ACC112 (cell line): ENCODE results near the gene UBL4B.

Experiments
- H2AFZ ChIP-seq: fragments of 200-600 bp; sonication (generic); one replicate; pipeline ENCODE4 v1.6.0; 2017; ENCODE audit warnings: antibody characterized with exemption, low read length; ENCODE audit not compliant: unreplicated experiment
- H3K27ac ChIP-seq: fragments of 200-600 bp; sonication (generic); 2 replicates; pipeline ENCODE4 v1.5.1; 2014; ENCODE audit warnings: low read depth, mild to moderate bottlenecking, antibody characterized with exemption, low read length, moderate library complexity
- H3K27me3 ChIP-seq: fragments of 200-600 bp; sonication (generic); 2 replicates; pipeline ENCODE4 v1.6.1; 2014; ENCODE audit warnings: mild to moderate bottlenecking, antibody characterized with exemption, low read length, moderate library complexity, mixed read lengths; ENCODE audit not compliant: insufficient read depth
- H3K36me3 ChIP-seq: fragments of 200-600 bp; sonication (generic); 2 replicates; pipeline ENCODE4 v1.6.1; 2016; ENCODE audit warnings: mild to moderate bottlenecking, antibody characterized with exemption, low read length, moderate library complexity, mixed read lengths; ENCODE audit not compliant: insufficient read depth
- H3K4me1 ChIP-seq: fragments of 200-600 bp; sonication (generic); one replicate; pipeline ENCODE4 v1.6.1; 2016; ENCODE audit warnings: low read length, mixed read lengths; ENCODE audit not compliant: insufficient read depth, unreplicated experiment, control insufficient read depth
- H3K4me3 ChIP-seq: fragments of 200-600 bp; sonication (generic); 2 replicates; pipeline ENCODE4 v1.5.1; 2014; ENCODE audit warnings: mild to moderate bottlenecking, low read depth, low read length
- H3K79me2 ChIP-seq: fragments of 200-600 bp; sonication (generic); one replicate; pipeline ENCODE4 v1.6.0; 2016; ENCODE audit warnings: low read length; ENCODE audit not compliant: control insufficient read depth, unreplicated experiment, insufficient read depth

The UBL4B gene

GRCh38 chr1:110112143-110112542 lies at the start of gene UBL4B:
Gene UBL4B (plus strand): TSS chr1:110112443. CDS start chr1:110112535, 92 bp downstream.
- Histone ChIP-seq H3K27me3 (peaks cover 13% of the 10 kb centered on the region), H3K36me3 (no peaks in the 10 kb centered on the region), H3K27ac (no peak within 1 kb of the TSS), H2AFZ (no peak within 1 kb of the TSS), H3K79me2 (no peaks in the 10 kb centered on the region), H3K4me1 (peaks cover 6% of the 10 kb centered on the region), H3K4me3 (no peak within 1 kb of the TSS)

GRCh38 chr1:110062612-110063011 lies 49.6 kb upstream of the UBL4B start:
- Histone ChIP-seq H3K4me3 (no peak overlapping the region), H3K79me2 (no peaks in the 10 kb centered on the region), H3K4me1 (peaks cover 9% of the 10 kb centered on the region), H3K36me3 (peaks cover 1% of the 10 kb centered on the region; the same call in 1 of the 2 replicates), H2AFZ (no peak overlapping the region), H3K27me3 (peaks cover 3% of the 10 kb centered on the region; the same call in 1 of the 2 replicates), H3K27ac (no peak overlapping the region)

GRCh38 chr1:110063781-110064180 lies 48.5 kb upstream of the UBL4B start:
- H3K4me1 ChIP-seq = no peaks in the 10 kb centered on the region
- peaks cover 13% of the 10 kb centered on the region for H3K27me3 ChIP-seq
- no peaks in the 10 kb centered on the region for H3K79me2 ChIP-seq
- no peak overlapping the region for H3K27ac ChIP-seq
- H3K36me3 ChIP-seq = no peaks in the 10 kb centered on the region
- no peak overlapping the region for H3K4me3 ChIP-seq
- H2AFZ ChIP-seq = no peak overlapping the region

GRCh38 chr1:110064576-110065337 lies 47.5 kb upstream of the UBL4B start:
- Histone ChIP-seq H3K79me2 (no peaks in the 10 kb centered on the region), H2AFZ (no peak overlapping the region), H3K4me1 (no peaks in the 10 kb centered on the region), H3K36me3 (no peaks in the 10 kb centered on the region), H3K4me3 (no peak overlapping the region), H3K27me3 (peaks cover 23% of the 10 kb centered on the region), H3K27ac (no peak overlapping the region)

- Histone ChIP-seq H2AFZ (no peak overlapping the region), H3K36me3 (no peaks in the 10 kb centered on the region), H3K4me3 (no peak overlapping the region), H3K27me3 (peaks cover 30% of the 10 kb centered on the region), H3K4me1 (no peaks in the 10 kb centered on the region), H3K79me2 (no peaks in the 10 kb centered on the region), H3K27ac (no peak overlapping the region)
Observed at GRCh38 chr1:110065841-110066240, 46.4 kb upstream of the UBL4B start.

- Histone ChIP-seq H3K4me3 (no peak overlapping the region), H3K27me3 (peaks cover 46% of the 10 kb centered on the region)
Observed at GRCh38 chr1:110067479-110067892, 44.8 kb upstream of the UBL4B start.

GRCh38 chr1:110067893-110068645 lies 44.2 kb upstream of the UBL4B start:
- Histone ChIP-seq H2AFZ (no peak overlapping the region), H3K36me3 (no peaks in the 10 kb centered on the region), H3K4me1 (no peaks in the 10 kb centered on the region), H3K79me2 (no peaks in the 10 kb centered on the region), H3K4me3 (no peak overlapping the region), H3K27me3 (peaks cover 50% of the 10 kb centered on the region), H3K27ac (no peak overlapping the region)

More at GRCh38 chr1:110067479-110067892, 44.8 kb upstream of the UBL4B start:
- Histone ChIP-seq H2AFZ (no peak overlapping the region), H3K27ac (no peak overlapping the region), H3K36me3 (no peaks in the 10 kb centered on the region), H3K79me2 (no peaks in the 10 kb centered on the region), H3K4me1 (no peaks in the 10 kb centered on the region)

- no peak overlapping the region for H3K4me3 ChIP-seq
- H3K4me1 ChIP-seq = no peaks in the 10 kb centered on the region
- no peaks in the 10 kb centered on the region for H3K79me2 ChIP-seq
- H3K27ac ChIP-seq = no peak overlapping the region
- no peaks in the 10 kb centered on the region for H3K36me3 ChIP-seq
- H3K27me3 ChIP-seq = peaks cover 53% of the 10 kb centered on the region
- H2AFZ ChIP-seq = no peak overlapping the region
Observed at GRCh38 chr1:110068646-110069403, 43.4 kb upstream of the UBL4B start.

- H3K4me1 ChIP-seq = no peaks in the 10 kb centered on the region
- H3K27ac ChIP-seq = no peak overlapping the region
- peaks cover 53% of the 10 kb centered on the region for H3K27me3 ChIP-seq
- no peaks in the 10 kb centered on the region for H3K79me2 ChIP-seq
- no peak overlapping the region for H3K4me3 ChIP-seq
- H3K36me3 ChIP-seq = no peaks in the 10 kb centered on the region
- no peak overlapping the region for H2AFZ ChIP-seq
Observed at GRCh38 chr1:110069404-110070281, 42.6 kb upstream of the UBL4B start.

- H3K36me3 ChIP-seq = no peaks in the 10 kb centered on the region
- peaks cover 53% of the 10 kb centered on the region for H3K27me3 ChIP-seq
- no peak overlapping the region for H2AFZ ChIP-seq
- no peaks in the 10 kb centered on the region for H3K79me2 ChIP-seq
- no peaks in the 10 kb centered on the region for H3K4me1 ChIP-seq
- H3K4me3 ChIP-seq = no peak overlapping the region
- no peak overlapping the region for H3K27ac ChIP-seq
Observed at GRCh38 chr1:110070282-110070669, 42.0 kb upstream of the UBL4B start.
